Epidermal melanocyte (primary cell): ENCODE data around the gene ACSL6.

Experiments used
- DNase-seq: peaks from one replicate; pipeline ENCODE4 v3.0.0; 2011; ENCODE audit warnings: low spot score; ENCODE audit not compliant: insufficient read length

Gene ACSL6

DNA sequence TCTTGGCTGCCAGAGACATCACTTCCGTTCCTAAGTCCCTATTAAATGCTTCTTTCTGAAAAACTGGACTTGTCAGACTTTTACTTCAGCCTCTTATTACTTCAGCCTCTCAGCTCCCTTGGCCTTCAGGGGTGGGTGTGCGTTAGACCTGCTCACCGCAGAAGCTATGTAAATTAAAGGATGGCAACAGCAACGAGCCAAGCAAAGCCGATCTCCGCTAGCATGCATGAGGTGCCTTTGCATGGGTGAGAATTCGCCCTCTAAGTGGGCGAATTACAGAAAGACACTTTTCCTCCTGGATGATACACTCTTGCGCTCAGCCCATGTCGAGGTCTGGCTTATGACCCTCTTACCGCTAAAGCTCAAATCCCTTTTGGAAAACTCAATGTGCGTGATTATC is 38.1 kb upstream of the ACSL6 start:
- no peak for DNase-seq

DNA sequence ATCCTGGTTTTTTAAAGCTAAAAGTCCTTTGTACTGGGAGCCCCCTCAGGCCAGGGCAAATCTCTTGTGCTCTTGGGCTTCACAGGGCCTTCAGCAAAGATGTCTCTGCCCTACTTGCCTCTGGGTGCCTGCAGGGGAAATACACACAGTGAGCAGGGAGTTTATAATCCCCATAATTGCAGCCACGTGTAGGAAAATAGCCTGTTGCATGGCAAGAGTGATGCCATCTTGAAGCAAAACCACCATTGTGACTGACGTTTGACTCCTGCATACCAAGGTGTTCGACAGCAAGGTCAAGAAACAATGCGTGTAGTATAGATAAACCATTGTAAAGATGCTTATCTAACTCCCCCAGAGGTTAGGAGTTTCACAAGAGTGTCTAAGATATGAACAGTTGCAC is 37.6 kb upstream of the ACSL6 start:
- no peak for DNase-seq

DNA sequence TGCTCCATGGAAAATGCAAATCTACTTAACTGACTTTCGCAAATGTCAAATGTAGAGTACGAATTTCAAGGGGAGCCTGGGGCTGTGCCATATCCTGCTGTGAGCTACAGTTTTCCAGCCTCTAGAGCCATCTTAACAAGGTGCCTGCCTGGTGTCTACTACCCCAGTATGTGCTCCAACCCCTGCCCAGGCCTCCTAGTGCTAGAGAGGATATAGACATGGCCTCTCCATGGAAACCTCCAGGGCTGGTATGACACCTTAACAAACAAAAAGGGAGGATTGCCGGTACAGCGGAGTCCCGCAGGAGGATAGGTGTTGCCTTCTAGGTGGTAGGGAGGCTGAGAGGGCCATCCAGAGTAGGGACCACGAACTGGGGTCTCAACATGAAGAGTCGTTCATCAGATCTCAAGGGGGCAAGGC is 35.4 kb upstream of the ACSL6 start:
- DNase-seq = no peak

DNA sequence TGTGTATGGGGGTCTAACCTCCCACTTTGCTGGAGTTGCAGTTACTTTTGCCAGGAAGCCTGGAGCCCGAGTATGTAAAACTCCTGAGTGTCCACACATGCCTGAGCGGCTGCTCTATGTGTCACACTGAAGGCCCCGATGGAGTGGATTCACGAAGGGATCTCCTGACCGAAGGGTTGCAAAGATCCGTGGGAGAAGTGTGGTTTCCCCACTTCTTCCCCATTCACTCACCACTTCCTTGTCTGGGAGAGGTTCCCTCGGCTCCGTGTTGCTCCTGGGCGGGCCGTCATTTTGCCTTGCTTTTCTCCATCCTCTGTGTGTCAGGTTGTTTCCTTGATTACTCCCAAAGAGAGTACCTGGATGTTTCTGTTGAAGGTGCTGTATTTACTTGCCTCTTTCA is 32.7 kb upstream of the ACSL6 start:
- DNase-seq = no peak

DNA sequence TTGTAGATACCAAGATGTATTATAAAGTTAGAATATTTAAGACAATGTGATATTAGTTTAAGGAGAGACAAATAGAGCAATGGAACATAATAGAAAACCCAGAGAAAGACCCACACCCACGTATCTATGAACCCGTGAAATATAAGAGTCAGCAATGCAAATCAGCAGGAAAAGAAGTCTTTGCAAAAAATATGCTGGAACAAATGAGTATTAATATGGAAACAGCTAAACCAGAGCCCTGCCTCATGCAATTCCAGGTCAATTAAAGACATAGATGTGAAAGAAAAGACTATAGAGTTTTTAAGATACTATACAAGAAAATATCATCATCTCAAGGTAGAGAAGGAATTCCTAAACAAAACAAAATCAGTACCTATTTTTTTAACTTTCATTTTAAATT is 25.9 kb upstream of the ACSL6 start:
- no peak for DNase-seq

DNA sequence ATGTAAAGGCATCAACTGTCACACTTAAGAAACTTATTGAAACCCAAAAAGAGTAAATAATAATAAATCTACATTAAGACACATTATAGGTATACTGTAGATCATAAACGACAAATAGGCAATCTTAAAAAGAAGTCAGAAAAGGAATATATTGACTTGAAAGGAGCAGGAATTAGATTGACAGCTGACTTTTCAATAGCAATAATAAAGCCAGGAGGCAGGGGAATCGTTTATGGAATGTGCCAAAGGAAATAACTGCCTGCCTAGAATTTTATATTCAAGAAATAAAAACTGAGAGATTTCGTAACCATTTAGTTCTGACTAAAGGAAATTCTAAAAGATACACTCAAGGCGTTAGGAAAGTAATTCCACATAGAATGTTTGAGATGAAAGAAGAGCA is 21.7 kb upstream of the ACSL6 start:
- no peak for DNase-seq

DNA sequence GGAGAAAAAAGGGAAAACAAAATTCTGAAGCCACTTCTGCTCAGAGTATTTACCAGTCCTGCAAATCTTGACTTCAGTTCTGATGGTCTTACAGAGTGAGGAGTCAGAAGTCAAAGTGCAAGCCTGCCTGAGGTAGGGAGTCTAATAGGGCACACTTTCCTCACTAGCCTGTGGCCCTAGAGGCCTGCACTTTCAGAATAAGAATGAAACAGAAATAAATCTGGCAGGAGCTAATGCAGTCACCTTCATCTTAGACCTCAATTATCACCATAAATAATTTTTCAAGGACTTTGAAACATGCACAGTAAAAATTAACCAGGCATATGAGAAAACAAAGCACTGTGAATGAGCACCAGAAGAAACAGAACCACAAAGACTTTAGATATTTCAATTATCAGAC is 20.7 kb upstream of the ACSL6 start:
- DNase-seq = no peak

DNA sequence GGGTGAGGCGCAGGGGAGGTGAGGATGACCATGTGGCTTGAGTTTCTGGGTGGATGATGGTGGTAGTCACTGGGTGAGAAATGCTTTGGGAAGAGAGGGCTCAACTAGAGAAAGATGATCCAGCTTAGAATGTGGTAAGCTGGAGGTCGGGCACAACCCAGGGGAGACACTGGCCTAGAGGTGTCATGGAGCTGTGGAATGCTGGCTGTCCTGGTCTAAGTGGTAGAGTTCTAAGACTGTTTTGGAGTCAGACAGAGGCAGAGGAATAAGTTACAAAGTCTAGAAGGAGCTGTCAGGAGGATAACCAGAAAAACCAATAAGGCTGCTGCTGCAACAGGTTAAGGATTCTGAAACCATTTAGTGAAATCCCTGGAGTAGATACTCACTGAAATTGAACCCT is 19.2 kb upstream of the ACSL6 start:
- DNase-seq = no peak

DNA sequence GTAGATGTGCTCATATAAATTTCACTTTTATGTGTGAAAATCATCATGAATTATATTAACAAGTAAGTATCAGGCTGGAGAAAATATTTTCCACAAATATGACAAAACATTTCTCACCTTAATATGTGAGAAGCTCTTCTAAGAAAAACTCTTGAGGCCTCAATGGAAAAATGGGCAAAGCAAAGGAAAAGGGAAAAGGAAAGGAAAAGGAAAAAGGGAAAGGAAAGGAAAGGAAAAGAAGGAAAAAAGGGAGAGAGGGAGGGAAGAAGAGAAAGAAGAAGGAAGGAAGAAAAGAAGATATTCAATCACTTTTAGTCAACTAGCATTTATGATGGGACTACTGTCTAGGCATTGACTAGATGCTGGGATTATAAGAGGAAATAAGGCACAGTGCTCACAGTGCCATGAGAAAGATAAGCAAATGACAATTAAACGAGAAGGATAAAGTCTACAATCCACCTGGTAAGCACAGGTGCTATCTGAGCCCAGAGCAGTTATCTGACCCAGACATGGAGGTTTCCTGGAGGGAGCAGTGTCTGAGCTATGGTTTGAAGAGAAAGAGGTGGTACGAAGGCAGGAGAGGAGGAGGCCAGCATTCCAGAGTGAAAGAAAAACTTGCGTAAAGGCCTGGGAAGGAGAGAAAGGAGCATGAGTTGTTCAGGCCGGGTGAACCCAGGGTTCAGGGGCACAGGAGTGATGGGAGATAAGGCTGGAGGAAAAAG is 18.3 kb upstream of the ACSL6 start:
- DNase-seq = no peak

DNA sequence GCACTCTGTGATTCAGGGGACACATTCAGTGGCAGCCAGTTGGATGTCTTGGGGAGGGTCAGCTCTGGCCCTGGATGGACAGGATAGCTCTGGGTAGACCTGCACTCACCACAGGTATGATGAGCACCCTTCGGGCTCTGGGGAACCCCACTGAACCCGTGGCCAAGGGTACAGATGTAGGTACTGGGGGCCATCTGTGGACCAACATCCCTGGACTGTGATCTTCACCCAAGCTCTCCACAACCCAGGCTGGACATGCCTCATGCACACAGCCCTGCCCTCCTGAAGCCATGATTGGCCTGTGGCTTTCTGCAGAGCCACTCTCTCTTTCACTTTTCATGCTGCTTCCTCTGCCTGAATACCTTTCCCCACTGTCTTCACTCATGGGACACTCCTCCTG is 15.6 kb upstream of the ACSL6 start:
- no peak for DNase-seq

DNA sequence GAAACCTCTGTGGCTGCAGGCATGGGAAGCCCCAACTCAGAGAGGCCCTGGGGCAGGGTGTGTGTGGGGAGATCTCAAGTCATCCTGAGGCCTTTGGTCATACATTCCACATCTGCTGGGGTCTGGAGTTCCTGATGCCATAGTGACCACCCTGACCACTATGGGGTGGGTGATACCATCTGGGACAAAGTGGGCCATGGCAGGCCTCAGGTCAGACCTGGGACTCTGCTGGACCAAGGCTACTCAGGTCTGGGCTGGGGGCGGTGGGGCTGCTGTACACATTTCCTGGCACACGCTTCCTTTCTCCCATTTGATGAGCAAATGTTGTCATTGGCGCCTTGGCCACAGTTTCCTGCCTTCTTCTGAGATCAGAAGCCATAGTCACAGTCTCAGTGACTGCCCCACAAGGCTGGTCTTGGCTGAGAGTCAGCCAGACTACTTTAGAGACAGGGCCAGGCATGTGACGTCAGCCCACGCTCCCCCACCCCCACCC is 15.1 kb upstream of the ACSL6 start:
- DNase-seq = no peak

DNA sequence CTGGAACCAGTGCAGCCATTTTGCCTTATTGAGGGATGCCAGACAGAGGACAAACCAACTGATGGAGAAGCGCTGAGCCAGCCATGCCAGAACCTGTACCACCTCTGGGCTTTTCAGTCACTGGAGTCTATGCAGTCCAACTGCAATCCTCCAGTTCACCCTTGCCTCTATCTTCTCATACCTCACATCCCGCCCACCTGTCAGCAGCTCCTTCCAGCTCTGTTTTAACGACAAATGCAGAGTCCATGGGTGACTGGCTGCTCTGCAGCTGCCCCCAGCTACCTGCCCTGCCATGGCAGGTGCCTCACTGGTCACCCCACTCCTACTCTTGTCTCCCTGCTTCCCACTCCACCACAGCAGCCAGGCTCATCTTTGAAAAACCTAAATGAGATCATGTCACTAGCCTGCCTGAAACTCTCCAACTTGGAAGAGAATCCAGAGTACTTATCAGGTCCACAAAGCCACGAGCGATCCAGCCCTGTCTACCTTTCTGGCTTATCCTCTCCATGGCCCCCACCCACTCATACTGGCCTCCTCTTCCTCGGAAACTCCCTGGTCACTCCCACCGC is 14.0 kb upstream of the ACSL6 start:
- no peak for DNase-seq

DNA sequence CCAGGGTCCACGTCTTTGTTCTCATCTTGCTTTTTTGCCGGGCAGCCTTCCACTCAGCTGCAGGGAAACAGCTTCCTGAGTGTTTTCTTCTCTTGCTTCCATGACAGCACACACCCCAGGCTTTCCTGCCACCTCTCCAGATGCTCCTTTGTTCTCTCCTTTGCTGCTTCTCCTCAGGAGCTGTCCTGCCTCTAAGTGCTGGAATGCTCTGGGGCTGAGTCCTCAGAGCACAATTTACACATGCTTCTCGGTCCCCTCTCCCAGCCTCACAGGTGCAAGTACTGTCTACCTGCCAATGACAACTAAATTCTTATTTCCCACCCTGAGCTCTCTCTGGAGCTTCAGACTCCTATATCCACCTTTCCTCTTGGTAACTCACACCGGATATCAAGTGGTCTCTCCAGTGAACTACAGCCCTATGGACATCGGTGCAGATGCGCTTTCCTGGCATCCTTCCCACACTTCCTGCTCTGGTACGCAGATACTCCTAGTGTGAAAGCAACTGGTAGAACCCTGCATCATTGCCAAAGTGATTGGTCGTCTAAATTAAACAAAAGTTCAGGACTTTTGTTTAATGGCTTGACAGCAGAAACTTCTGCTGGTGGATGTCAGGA is 13.4 kb upstream of the ACSL6 start:
- DNase-seq = no peak

DNA sequence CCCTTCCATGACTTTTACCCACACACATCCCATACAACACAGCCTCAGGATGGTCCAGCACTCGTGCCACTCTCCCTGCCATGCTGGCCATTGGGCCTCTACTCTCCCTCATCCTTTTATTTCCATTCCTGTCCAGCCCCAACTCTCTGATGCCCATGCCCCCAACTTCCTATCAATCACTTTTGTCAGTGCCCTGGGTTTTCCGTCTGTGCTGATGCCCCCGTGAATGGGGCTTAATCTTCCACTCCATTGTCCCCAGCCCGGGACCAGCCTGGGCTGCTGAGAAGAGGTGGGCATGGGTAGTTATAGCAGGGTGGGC is 12.6 kb upstream of the ACSL6 start:
- DNase-seq = no peak

DNA sequence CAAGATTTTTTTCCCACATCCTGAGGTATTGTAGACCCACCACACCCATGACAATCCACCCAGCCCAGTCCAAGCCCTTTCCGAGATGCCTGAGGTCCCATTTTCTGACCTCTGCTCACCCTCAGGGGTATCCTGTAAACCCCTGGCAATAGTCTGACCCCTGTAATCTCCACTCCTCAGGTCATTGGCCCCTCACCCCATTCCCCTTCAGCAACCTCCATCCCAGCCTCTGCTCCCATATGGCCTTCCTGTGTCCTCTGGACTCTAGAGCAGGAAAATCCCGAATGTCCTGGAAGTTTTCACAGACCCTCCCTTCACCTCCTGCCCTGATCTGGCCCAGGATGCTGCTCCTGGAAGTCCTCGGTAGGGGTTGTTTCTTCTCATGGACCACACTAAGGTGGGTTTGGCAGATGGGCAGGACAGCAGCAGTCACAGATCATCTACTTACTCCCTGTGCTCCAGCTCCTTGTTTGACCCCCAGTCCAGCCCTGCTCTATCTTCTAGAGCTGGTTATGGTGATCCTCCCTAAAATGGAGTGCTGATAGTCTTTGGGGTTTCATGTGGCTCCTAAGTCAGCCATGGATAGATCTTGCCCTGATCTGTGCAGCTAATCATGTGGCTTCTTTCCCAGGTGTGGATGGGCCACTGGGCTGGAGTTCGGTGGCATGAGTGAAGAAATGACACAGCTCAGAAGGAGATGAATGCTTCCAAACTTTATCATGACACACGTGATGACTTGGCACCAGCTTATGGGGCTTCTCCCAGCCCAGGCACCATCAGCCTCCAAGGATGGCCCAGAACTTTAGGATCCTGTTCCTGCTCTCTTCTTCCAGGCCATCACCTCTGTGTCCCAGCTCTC is 12.0 kb upstream of the ACSL6 start:
- DNase-seq = no peak

DNA sequence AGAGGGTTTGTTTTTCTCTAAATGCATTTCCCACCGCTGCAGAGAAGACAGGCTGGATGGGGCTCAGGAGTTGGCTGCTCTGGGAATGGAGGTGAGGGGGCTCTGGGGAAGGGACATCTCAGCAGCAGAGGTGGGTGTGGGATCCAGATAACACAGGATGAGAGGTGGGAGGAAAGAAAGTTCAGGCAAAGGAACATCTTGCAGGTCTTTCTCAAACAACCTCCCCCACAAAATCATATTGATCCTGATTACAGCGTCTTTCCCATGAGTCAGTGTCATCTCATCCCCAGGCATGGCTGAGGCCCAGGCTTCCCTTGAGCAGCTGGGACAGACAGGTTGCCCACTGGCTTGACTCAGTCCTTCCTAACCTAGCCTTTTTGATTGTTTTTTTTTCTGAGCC is 11.3 kb upstream of the ACSL6 start:
- DNase-seq = no peak

DNA sequence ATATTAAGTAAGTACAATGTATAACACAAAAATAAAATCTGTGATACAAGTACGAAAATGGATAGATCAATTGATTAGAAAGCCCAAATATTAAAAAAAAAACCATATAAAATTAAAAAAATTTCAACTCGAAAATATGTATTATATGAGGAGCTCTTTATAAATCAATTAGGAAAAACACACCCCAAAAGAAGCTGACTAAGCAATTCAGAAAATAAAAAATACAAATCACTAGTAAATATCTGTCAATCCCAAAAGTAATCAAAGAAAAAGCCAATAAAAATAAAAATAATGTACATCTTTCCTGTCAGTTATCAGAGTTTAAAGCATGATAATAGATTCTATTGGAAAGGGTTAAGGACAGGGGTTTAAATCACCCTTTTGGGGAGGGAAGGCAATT is 10.2 kb upstream of the ACSL6 start:
- no peak for DNase-seq

DNA sequence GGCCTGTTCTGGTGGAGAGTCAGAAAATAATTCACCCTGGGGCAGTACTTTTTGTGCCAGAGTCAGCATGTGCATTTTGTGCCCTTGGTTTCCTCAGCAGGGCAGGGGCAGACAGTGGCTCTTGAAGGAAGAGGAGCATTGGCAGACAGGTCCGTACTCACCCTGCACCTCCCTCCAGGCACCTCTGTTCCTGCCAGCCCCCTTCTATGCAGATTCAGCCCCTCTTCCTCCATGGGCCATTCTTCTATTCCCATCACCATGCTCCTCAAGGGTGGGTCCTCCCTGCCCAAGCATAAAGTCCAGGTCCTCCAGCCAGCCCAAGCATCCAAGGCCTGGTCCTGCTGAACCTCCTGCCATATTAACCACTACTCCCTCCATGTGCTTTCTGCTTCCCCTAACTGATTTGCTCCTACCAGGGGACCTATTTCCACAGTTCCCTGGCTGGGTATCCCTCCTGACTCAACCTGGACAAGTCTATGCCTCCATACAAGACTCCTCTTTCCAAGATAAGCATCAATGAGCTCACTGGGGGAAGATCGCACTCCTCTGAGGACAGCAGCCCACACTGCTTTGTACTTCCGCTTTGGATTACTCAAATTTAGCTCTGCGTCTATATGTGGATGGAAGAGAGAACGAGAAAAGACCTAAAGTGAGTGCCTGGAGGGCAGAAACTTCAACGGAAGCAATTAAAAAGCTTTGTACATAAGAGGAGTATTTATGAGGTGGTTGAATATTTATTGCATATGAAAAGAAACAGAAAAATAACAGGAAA is 9.3 kb upstream of the ACSL6 start:
- DNase-seq = no peak

DNA sequence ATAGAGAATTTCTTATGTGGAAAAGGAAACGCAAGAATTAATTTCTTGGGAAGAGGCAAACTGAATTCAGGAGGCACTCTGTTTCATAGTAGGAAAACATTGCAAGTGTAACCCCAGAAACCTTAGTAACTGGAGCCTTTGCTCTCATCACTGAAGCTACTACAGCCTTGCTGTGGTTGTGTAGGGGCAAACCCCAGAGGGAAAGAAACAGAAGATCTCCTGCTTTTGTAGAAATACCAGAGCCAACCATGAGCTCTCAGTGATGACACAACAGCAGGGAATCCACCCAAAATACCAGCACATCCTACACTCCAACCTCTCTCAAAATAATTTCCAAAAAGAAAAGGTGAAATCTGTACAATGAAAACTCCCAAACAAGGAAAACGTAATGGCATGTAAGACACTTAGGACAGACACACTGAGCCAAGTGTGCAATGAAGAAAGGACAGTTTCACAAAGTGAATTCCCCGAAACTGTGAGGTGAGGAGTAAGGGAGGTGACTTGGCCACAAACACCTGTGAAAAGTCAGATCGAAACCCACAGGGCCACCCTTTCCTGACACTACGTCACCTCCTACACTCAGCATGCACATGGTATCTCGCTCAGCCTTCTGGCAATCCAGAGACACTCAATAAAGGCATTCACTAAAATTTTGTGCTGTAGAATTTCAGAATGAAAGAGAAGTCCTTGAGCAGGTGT is 8.5 kb upstream of the ACSL6 start:
- DNase-seq = no peak

DNA sequence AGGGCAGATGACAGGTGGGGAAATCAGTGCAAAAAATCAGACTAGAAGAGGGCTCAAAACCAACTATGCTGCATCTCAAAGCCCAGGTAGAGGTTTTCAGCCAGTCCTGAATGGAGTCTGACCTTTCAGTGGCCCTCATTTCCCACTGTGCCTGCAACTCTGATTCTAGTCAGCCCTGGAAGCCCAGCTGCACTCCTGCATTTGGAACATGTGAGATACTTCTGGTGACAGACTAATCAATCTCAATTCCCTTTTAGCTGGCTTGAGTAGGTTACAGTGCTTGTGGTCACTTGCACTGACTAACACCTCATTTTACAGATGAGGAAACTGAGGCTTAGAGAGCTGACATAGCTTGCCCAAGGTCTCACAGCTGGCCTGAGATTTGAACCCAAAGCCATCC is 7.9 kb upstream of the ACSL6 start:
- no peak for DNase-seq
